Measurements from ENCODE around the gene PCSK6.
A peak's percentile ranks its signal among the peaks of the same experiment; 100 is the strongest.
"Not testable (repeated sequence)": the region's sequence is repeated elsewhere in the genome, so short reads cannot be mapped to it uniquely, and the experiment has no call there.

PCSK6 gene

GRCh38 chr15:101477851-101478362 is 11.6 kb downstream of the PCSK6 start:
- intact Hi-C loops (cut with DNase I), result no loop called here
- DNase-seq, result peak in 6 of 42 donors; percentile 6 to 36 (median 22)

GRCh38 chr15:101476756-101477155 is 12.8 kb downstream of the PCSK6 start:
- DNase-seq, result peak in 5 of 42 donors; percentile 2 to 23 (median 11)
- intact Hi-C loops (cut with DNase I), result no loop called here

GRCh38 chr15:101474983-101475382 is 14.5 kb downstream of the PCSK6 start:
- DNase-seq, result peak in 1 of 42 donors; percentile 2
- intact Hi-C loops (cut with DNase I), result no loop called here

GRCh38 chr15:101474233-101474632 is 15.3 kb downstream of the PCSK6 start:
- peak in 8 of 42 donors; percentile 1 to 42 (median 12) for DNase-seq
- intact Hi-C loops (cut with DNase I), result no loop called here

GRCh38 chr15:101472033-101472432 is 17.5 kb downstream of the PCSK6 start:
- peak in 3 of 42 donors; percentile 12 to 44 (median 35) for DNase-seq
- intact Hi-C loops (cut with DNase I), result no loop called here

GRCh38 chr15:101470548-101471239 is 18.8 kb downstream of the PCSK6 start:
- DNase-seq, result peak in 8 of 42 donors; percentile 13 to 57 (median 36)
- intact Hi-C loops (cut with DNase I), result no loop called here

GRCh38 chr15:101469520-101470288 is 19.8 kb downstream of the PCSK6 start:
- intact Hi-C loops (cut with DNase I), result no loop called here
- DNase-seq, result peak in 13 of 42 donors; percentile 8 to 76 (median 47)

GRCh38 chr15:101466188-101466587 is 23.3 kb downstream of the PCSK6 start:
- peak in 4 of 42 donors; percentile 2 to 13 (median 3) for DNase-seq
- intact Hi-C loops (cut with DNase I), result no loop called here

- intact Hi-C loops (cut with DNase I), result no loop called here
- peak in 1 of 42 donors; percentile 2 for DNase-seq
Observed at GRCh38 chr15:101464999-101465669, 24.4 kb downstream of the PCSK6 start.

GRCh38 chr15:101464256-101464998 is 25.1 kb downstream of the PCSK6 start:
- intact Hi-C loops (cut with DNase I), result no loop called here
- peak in 2 of 42 donors; percentile 1 to 15 for DNase-seq

- DNase-seq, result peak in 2 of 42 donors; percentile 2 to 9
- intact Hi-C loops (cut with DNase I), result not testable (repeated sequence)
Observed at GRCh38 chr15:101463696-101464095, 25.8 kb downstream of the PCSK6 start.

- intact Hi-C loops (cut with DNase I), result no loop called here
- peak in 1 of 42 donors; percentile 3 for DNase-seq
Observed at GRCh38 chr15:101463270-101463669, 26.2 kb downstream of the PCSK6 start.

GRCh38 chr15:101461097-101461496 is 28.4 kb downstream of the PCSK6 start:
- intact Hi-C loops (cut with DNase I), result no loop called here
- no peak for DNase-seq

GRCh38 chr15:101459579-101460300 is 29.8 kb downstream of the PCSK6 start:
- peak in 1 of 42 donors; percentile 5 for DNase-seq
- intact Hi-C loops (cut with DNase I), result no loop called here

- intact Hi-C loops (cut with DNase I), result no loop called here
- peak in 8 of 42 donors; percentile 16 to 66 (median 38) for DNase-seq
Observed at GRCh38 chr15:101458908-101459578, 30.5 kb downstream of the PCSK6 start.

- intact Hi-C loops (cut with DNase I), result no loop called here
- peak in 9 of 42 donors; percentile 19 to 61 (median 46) for DNase-seq
Observed at GRCh38 chr15:101458158-101458900, 31.2 kb downstream of the PCSK6 start.

- peak in 2 of 42 donors; percentile 7 to 18 for DNase-seq
- intact Hi-C loops (cut with DNase I), result no loop called here
Observed at GRCh38 chr15:101457696-101458095, 31.8 kb downstream of the PCSK6 start.
